Measurements from ENCODE around the gene PDGFC. TPM values are rescaled to one million over a fixed set of nuclear protein-coding genes. Genes with fewer than 3 reads are reported as not detected.

The PDGFC gene
- total and polyA plus RNA-seq, 5 experiments from 2014 or later = not detected

- Mint-ChIP-seq H3K4me3 (no peak overlapping the region), H3K4me1 (no peaks in the 10 kb centered on the region), H3K27me3 (peaks cover 0 to 1% (median 0%) of the 10 kb centered on the region in 5 donors), H3K36me3 (no peaks in the 10 kb centered on the region), H3K9me3 (peaks cover 0 to 2% (median 0%) of the 10 kb centered on the region in 9 donors), H3K27ac (no peak overlapping the region)
- ATAC-seq (no peak), DNase-seq (no peak)
- POLR2A ChIA-PET = no interaction called here
Measured at GRCh38 chr4:156792462-156793085, 179.0 kb downstream of the PDGFC start.

DNA sequence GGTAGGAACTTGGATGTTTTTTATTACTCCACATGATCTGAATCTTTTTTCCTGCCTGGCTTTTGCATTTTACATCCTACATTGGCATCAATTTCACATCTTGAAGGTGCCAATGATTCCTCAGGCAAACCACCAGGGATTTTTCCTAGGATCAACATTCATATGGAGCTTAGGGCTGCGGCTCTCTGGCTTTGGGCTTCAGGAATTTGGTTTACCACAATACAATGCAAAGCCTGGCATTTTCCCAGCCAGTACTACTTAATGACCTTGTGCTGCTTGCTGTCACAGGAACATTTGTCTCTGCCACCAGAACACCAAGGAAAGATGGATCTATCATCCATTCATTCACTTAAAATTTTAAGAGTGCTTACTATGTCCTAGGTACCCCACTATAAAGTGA, 180.7 kb downstream of the PDGFC start:
- no peak for ATAC-seq
- POLR2A ChIA-PET = no interaction called here
- Mint-ChIP-seq H3K27me3 (no peaks in the 10 kb centered on the region), H3K36me3 (no peaks in the 10 kb centered on the region), H3K27ac (no peak overlapping the region), H3K4me1 (no peaks in the 10 kb centered on the region), H3K9me3 (no peaks in the 10 kb centered on the region), H3K4me3 (no peak overlapping the region)
- no peak for DNase-seq

DNA sequence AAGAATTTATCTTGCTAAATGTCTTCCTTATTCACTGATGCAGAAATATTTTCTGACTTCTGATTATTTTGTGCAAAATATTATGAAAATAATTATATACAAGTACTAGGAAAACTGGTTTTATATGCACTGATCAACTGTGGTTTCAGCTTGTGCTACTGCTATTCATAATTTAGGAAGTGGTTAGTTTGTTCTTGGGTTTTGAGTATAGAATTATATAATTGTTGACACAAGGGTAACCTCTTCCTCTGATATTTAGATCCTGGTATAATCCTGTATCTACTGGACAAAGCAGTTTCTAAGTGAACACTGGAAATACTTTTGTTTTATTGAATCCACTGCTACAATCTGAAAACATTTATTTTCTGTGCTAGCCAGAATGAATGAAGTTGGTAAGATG, 182.8 kb downstream of the PDGFC start:
- Mint-ChIP-seq H3K4me3 (no peak overlapping the region), H3K4me1 (no peaks in the 10 kb centered on the region), H3K27ac (no peak overlapping the region), H3K9me3 (peaks cover 0 to 7% (median 0%) of the 10 kb centered on the region in 9 donors), H3K27me3 (peaks cover 0 to 6% (median 0%) of the 10 kb centered on the region in 5 donors), H3K36me3 (no peaks in the 10 kb centered on the region)
- ATAC-seq = no peak
- DNase-seq = no peak
- POLR2A ChIA-PET = no interaction called here

DNA sequence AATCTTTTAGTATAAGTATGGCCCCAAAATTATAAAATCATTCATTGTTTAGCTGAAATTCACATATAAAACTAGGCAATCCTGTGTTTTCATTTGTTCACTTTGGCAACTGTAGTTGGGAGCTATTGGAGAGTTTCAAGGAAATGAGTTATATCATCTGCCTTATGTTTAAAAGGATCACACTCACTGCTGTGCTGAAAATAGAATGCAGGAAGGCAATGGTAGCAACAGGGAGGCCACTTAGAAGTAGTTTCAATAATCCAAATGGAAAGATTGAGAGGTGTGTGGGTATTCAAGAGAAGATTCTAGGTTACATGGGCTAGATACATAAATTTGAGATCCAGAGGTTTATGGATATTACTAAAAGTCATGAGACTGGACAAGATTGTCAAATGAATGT, 184.9 kb downstream of the PDGFC start:
- Mint-ChIP-seq H3K4me1 (no peaks in the 10 kb centered on the region), H3K27ac (no peak overlapping the region), H3K27me3 (peaks cover 0 to 8% (median 0%) of the 10 kb centered on the region in 5 donors), H3K4me3 (no peak overlapping the region), H3K9me3 (peaks cover 0 to 13% (median 0%) of the 10 kb centered on the region in 9 donors), H3K36me3 (no peaks in the 10 kb centered on the region)
- ATAC-seq = no peak
- no peak for DNase-seq
- POLR2A ChIA-PET = no interaction called here

GRCh38 chr4:156784970-156785369, 186.6 kb downstream of the PDGFC start:
- POLR2A ChIA-PET = no interaction called here
- Mint-ChIP-seq H3K4me3 (no peak overlapping the region), H3K27ac (no peak overlapping the region), H3K36me3 (no peaks in the 10 kb centered on the region), H3K9me3 (peaks cover 0 to 13% (median 0%) of the 10 kb centered on the region in 9 donors), H3K4me1 (no peaks in the 10 kb centered on the region), H3K27me3 (peaks cover 0 to 8% (median 0%) of the 10 kb centered on the region in 5 donors)
- no peak for ATAC-seq
- no peak for DNase-seq

DNA sequence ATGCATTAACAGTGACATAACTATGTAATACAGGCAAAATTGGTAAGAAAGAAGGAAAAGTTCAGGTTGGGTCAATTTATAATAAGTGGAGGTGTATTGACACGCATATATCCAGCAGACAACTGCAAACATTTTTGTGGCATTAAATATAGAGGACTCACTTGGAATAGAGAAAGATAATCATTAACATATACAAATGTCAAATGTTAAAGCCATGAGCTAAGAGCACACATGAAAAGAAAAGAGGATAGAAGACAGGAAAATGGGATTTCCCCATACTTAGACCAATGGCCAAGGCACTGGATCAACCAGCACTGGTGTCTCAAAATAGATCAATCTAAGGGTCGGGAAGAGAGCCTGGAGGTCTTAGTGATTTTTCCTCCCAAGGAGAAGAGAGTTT, 187.6 kb downstream of the PDGFC start:
- Mint-ChIP-seq H3K4me1 (no peaks in the 10 kb centered on the region), H3K27me3 (peaks cover 0 to 8% (median 0%) of the 10 kb centered on the region in 5 donors), H3K27ac (no peak overlapping the region), H3K4me3 (no peak overlapping the region), H3K36me3 (no peaks in the 10 kb centered on the region), H3K9me3 (peaks cover 0 to 13% (median 0%) of the 10 kb centered on the region in 9 donors)
- DNase-seq = no peak
- ATAC-seq = no peak
- POLR2A ChIA-PET = no interaction called here

DNA sequence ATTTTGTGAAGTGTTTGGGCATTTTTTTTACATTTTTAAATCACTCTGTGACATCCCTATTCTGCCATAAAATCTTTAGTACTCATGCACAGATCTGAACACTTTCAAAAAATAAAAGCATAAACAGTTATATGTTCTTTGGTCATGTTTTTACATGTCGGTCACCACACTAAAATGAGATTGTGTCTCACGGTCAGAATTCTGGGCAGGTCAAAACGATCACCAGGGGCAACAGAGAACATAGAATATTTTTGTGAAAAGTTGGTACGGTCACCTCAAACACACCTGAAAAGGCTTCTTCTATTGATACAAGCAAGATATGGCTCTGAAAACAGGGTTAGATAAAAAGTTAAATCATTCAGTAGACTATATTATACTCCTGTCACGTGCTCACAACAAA, 189.1 kb downstream of the PDGFC start:
- POLR2A ChIA-PET = no interaction called here
- no peak for ATAC-seq
- Mint-ChIP-seq H3K27me3 (peaks cover 0 to 8% (median 0%) of the 10 kb centered on the region in 5 donors), H3K9me3 (peaks cover 0 to 13% (median 0%) of the 10 kb centered on the region in 9 donors), H3K36me3 (no peaks in the 10 kb centered on the region), H3K4me3 (no peak overlapping the region), H3K27ac (no peak overlapping the region), H3K4me1 (peaks cover 0 to 2% (median 0%) of the 10 kb centered on the region in 4 donors)
- no peak for DNase-seq

GRCh38 chr4:156781852-156782251, 189.7 kb downstream of the PDGFC start:
- H3K27me3 Mint-ChIP-seq = peaks cover 0 to 8% (median 0%) of the 10 kb centered on the region in 5 donors
- no peak overlapping the region for H3K27ac Mint-ChIP-seq
- no peaks in the 10 kb centered on the region for H3K36me3 Mint-ChIP-seq
- DNase-seq (no peak), ATAC-seq (no peak)
- peaks cover 0 to 2% (median 0%) of the 10 kb centered on the region in 4 donors for H3K4me1 Mint-ChIP-seq
- no peak overlapping the region for H3K4me3 Mint-ChIP-seq
- POLR2A ChIA-PET = no interaction called here
- H3K9me3 Mint-ChIP-seq = peaks cover 0 to 13% (median 0%) of the 10 kb centered on the region in 9 donors

- Mint-ChIP-seq H3K27me3 (peaks cover 0 to 8% (median 0%) of the 10 kb centered on the region in 5 donors), H3K4me1 (peaks cover 0 to 4% (median 0%) of the 10 kb centered on the region in 4 donors), H3K36me3 (no peaks in the 10 kb centered on the region), H3K4me3 (no peak overlapping the region), H3K27ac (no peak overlapping the region), H3K9me3 (peaks cover 0 to 13% (median 0%) of the 10 kb centered on the region in 9 donors)
- ATAC-seq (no peak), DNase-seq (no peak)
- POLR2A ChIA-PET = no interaction called here
Measured at GRCh38 chr4:156779774-156780173, 191.8 kb downstream of the PDGFC start.

- no peak for ATAC-seq
Measured at GRCh38 chr4:156779042-156779441, 192.6 kb downstream of the PDGFC start.

GRCh38 chr4:156778606-156779005, 193.0 kb downstream of the PDGFC start:
- peaks cover 0 to 1% (median 0%) of the 10 kb centered on the region in 5 donors for H3K27me3 Mint-ChIP-seq
- peaks cover 0 to 4% (median 0%) of the 10 kb centered on the region in 4 donors for H3K4me1 Mint-ChIP-seq
- POLR2A ChIA-PET = no interaction called here
- no peak for DNase-seq
- H3K4me3 Mint-ChIP-seq = no peak overlapping the region
- ATAC-seq = no peak
- H3K9me3 Mint-ChIP-seq = peaks cover 0 to 7% (median 0%) of the 10 kb centered on the region in 9 donors
- H3K27ac Mint-ChIP-seq = no peak overlapping the region
- H3K36me3 Mint-ChIP-seq = no peaks in the 10 kb centered on the region

More at GRCh38 chr4:156779042-156779441, 192.6 kb downstream of the PDGFC start:
- no peak for DNase-seq
- peaks cover 0 to 11% (median 0%) of the 10 kb centered on the region in 9 donors for H3K9me3 Mint-ChIP-seq
- POLR2A ChIA-PET = no interaction called here
- peaks cover 0 to 5% (median 0%) of the 10 kb centered on the region in 5 donors for H3K27me3 Mint-ChIP-seq
- no peaks in the 10 kb centered on the region for H3K36me3 Mint-ChIP-seq
- peaks cover 0 to 4% (median 0%) of the 10 kb centered on the region in 4 donors for H3K4me1 Mint-ChIP-seq
- H3K4me3 Mint-ChIP-seq = no peak overlapping the region
- H3K27ac Mint-ChIP-seq = no peak overlapping the region

GRCh38 chr4:156778093-156778492, 193.5 kb downstream of the PDGFC start:
- no peak for DNase-seq
- Mint-ChIP-seq H3K4me1 (peaks cover 0 to 4% (median 0%) of the 10 kb centered on the region in 4 donors), H3K4me3 (no peak overlapping the region), H3K27me3 (peaks cover 0 to 1% (median 0%) of the 10 kb centered on the region in 5 donors), H3K36me3 (no peaks in the 10 kb centered on the region), H3K27ac (no peak overlapping the region), H3K9me3 (peaks cover 0 to 3% (median 0%) of the 10 kb centered on the region in 9 donors)
- ATAC-seq = no peak
- POLR2A ChIA-PET = no interaction called here

DNA sequence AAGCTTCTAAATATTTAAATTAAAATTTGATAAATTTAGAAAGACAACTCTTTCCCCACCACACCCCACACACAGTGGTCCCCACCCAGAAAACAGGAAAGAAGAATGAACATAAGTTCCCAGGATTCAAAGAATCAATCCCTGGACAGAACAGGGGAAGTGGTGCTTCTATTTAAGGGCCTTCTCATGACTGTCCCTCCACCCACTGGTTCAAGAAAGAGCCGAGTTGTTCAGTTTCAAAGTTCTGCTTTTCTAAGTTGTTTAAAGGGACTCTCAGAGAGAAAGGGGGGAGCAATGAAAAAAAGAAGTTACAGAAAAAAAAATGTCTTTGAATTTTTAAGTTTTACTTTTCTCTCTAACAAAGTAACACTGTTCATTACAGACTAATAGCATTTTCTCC, 195.8 kb downstream of the PDGFC start:
- Mint-ChIP-seq H3K4me1 (peaks cover 0 to 4% (median 0%) of the 10 kb centered on the region in 4 donors), H3K36me3 (no peaks in the 10 kb centered on the region), H3K27ac (no peak overlapping the region), H3K27me3 (no peaks in the 10 kb centered on the region), H3K9me3 (peaks cover 0 to 2% (median 0%) of the 10 kb centered on the region in 9 donors), H3K4me3 (no peak overlapping the region)
- DNase-seq (no peak), ATAC-seq (no peak)
- POLR2A ChIA-PET = no interaction called here

GRCh38 chr4:156774422-156774821, 197.2 kb downstream of the PDGFC start:
- Mint-ChIP-seq H3K4me1 (peaks cover 0 to 4% (median 0%) of the 10 kb centered on the region in 4 donors), H3K36me3 (no peaks in the 10 kb centered on the region), H3K27me3 (no peaks in the 10 kb centered on the region), H3K4me3 (no peak overlapping the region), H3K27ac (no peak overlapping the region), H3K9me3 (no peaks in the 10 kb centered on the region)
- DNase-seq (no peak), ATAC-seq (no peak)
- POLR2A ChIA-PET = no interaction called here
